ENCODE results near the gene RIMS4. TPM values are rescaled to one million over a fixed set of nuclear protein-coding genes. Genes with fewer than 3 reads are reported as not detected.

RIMS4 gene
- total RNA-seq, 4 donors from 2014 or later = 1.2 to 2.6 (median 1.9) TPM

DNA sequence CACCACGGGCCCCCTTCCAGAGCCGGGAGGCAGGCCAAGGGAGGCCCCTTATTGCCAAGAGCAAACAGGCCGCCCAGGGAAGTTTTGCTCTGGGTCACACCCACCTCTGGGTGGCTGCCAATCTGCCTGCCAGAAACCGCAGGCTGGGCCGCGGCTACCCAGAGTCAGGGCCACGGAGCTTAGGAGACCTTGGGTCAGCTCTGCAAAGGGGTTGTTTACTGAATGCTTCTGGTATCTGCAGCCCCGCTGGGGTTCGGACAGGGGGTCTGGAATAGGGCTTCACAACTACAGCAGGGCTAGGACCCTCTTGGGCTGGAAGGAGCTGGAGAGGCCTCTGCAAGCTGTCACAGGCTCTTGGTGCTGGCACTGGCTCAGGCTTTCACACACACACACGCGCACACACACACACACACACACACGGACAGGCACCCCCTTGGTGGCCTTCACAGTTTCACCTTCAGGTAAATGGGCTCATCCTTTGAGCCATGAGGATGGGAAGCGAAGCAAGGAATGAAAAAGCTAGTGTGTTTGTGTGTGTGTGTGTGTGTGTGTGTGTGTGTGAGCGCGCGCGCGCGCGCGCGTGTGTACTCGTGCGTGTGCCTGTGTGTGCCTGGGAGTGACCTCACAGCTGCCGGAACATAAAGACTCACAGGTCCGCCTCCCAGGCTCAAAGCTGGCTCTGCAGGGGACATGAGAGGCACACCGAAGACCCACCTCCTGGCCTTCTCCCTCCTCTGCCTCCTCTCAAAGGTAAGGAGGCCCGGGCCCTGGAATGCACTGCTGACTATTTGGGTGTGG lies 95.4 kb downstream of the RIMS4 start, which contains the start of gene CCN5:
Gene CCN5 (plus strand): TSS at position 669 of the 798 bp plus-strand sequence. CDS start 22 bp downstream, at position 691.
- peak within 1 kb of the TSS; percentile 42 to 55 (median 49) for H3K4me3 ChIP-seq
- no peaks in the 10 kb centered on the region for H3K36me3 ChIP-seq
- H3K9me3 ChIP-seq = no peaks in the 10 kb centered on the region
- no peaks in the 10 kb centered on the region for H3K27me3 ChIP-seq
- H3K4me1 ChIP-seq = peaks cover 46 to 81% (median 73%) of the 10 kb centered on the region in 4 donors
- intact Hi-C loops (cut with DNase I) = no loop called here
- WGBS = 41% methylated on average over 18 of the region's 28 CpGs
- TF ChIP-seq EP300 (IDR thresholded peaks at IDR 0.05) (no peak), POLR2A (IDR thresholded peaks at IDR 0.05; ENCODE audit: low read depth) (no peak), POLR2AphosphoS5 (IDR thresholded peaks at IDR 0.05) (no peak)
- TF ChIP-seq, protein P1, sequence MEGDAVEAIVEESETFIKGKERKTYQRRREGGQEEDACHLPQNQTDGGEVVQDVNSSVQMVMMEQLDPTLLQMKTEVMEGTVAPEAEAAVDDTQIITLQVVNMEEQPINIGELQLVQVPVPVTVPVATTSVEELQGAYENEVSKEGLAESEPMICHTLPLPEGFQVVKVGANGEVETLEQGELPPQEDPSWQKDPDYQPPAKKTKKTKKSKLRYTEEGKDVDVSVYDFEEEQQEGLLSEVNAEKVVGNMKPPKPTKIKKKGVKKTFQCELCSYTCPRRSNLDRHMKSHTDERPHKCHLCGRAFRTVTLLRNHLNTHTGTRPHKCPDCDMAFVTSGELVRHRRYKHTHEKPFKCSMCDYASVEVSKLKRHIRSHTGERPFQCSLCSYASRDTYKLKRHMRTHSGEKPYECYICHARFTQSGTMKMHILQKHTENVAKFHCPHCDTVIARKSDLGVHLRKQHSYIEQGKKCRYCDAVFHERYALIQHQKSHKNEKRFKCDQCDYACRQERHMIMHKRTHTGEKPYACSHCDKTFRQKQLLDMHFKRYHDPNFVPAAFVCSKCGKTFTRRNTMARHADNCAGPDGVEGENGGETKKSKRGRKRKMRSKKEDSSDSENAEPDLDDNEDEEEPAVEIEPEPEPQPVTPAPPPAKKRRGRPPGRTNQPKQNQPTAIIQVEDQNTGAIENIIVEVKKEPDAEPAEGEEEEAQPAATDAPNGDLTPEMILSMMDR (IDR thresholded peaks at IDR 0.05) = no peak
- H3K27ac ChIP-seq (replicated peaks in 1 of 4) = peak within 1 kb of the TSS; percentile 80 to 88 (median 85)
- DNase-seq (ENCODE audit: extremely low spot score) = no peak

DNA sequence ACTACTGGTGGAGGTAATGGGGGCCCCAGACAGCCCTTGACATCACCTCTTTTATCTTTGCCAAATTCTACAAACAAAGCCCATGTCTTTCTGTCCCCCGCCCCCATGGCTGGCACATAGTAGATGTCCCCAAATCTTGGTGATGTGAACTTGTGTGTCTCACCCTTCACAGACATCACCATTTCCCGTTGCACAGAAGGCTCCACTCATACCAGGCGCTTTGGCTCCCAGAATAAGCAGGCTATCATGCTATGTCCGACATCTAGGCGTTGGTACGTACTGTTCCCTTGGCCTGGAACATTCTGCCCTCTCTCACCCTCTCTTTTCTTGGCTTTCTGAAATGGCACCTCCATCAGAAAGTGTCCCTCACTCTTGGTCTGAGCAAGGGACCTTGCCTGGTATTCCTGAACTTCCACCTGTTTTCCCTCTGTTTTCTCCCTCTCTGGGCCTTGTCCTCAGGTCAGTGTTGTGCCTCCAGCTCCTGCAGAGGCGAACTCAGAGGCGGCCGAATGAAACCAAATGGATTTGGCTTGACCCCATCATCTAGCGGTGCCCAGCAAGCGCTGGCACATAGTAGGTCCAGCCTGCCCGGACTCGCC lies 96.1 kb downstream of the RIMS4 start:
- H3K36me3 ChIP-seq = no peaks in the 10 kb centered on the region
- H3K4me3 ChIP-seq = peak overlapping the region; percentile 42 to 55 (median 49)
- DNase-seq (ENCODE audit: extremely low spot score) = no peak
- 50% methylated on average over 13 of the region's 13 CpGs for WGBS
- TF ChIP-seq, protein P1 (IDR thresholded peaks at IDR 0.05) = no peak
- no peak for TF ChIP-seq POLR2A (IDR thresholded peaks at IDR 0.05; ENCODE audit: low read depth)
- TF ChIP-seq POLR2AphosphoS5 (IDR thresholded peaks at IDR 0.05) = peak; percentile 80 to 89
- TF ChIP-seq EP300 (IDR thresholded peaks at IDR 0.05) = peak; percentile 95
- peaks cover 42 to 77% (median 68%) of the 10 kb centered on the region in 4 donors for H3K4me1 ChIP-seq
- H3K27ac ChIP-seq (replicated peaks in 1 of 4) = peak overlapping the region; percentile 80 to 88 (median 85)
- intact Hi-C loops (cut with DNase I) = no loop called here
- no peaks in the 10 kb centered on the region for H3K27me3 ChIP-seq
- no peaks in the 10 kb centered on the region for H3K9me3 ChIP-seq

DNA sequence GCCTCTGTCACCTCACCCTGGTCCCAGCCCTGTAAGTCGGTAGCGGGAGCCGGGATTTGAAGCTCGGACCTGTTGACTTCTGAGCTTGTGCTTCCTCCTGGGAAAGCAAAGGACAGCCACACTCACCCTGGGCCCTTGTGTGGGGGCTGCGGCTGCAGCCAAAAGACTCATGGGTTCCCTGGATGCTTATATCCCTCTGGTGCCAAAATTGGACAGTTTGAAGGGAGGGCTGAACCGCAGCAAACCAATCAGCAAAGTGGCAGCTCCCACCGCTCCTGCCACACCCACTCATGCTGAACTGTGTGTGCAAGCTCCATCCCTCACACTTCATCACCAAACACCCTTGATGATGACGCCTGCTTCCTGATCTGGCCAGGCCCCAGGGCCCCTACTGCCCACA lies 99.1 kb downstream of the RIMS4 start:
- Histone ChIP-seq H3K9me3 (no peaks in the 10 kb centered on the region), H3K36me3 (no peaks in the 10 kb centered on the region), H3K4me3 (no peak overlapping the region), H3K27me3 (no peaks in the 10 kb centered on the region), H3K4me1 (peaks cover 42 to 70% (median 53%) of the 10 kb centered on the region in 4 donors), H3K27ac (replicated peaks in 1 of 4) (peak overlapping the region in 3 of 4 donors; percentile 16 to 55 (median 26))
- intact Hi-C loops (cut with DNase I) = no loop called here
- DNase-seq (ENCODE audit: extremely low spot score) = no peak
- WGBS = 85% methylated on average over 8 of the region's 8 CpGs
- TF ChIP-seq, protein P1 (IDR thresholded peaks at IDR 0.05) = no peak
- no peak for TF ChIP-seq EP300 (IDR thresholded peaks at IDR 0.05)
- no peak for TF ChIP-seq POLR2AphosphoS5 (IDR thresholded peaks at IDR 0.05)
- no peak for TF ChIP-seq POLR2A (IDR thresholded peaks at IDR 0.05; ENCODE audit: low read depth)

DNA sequence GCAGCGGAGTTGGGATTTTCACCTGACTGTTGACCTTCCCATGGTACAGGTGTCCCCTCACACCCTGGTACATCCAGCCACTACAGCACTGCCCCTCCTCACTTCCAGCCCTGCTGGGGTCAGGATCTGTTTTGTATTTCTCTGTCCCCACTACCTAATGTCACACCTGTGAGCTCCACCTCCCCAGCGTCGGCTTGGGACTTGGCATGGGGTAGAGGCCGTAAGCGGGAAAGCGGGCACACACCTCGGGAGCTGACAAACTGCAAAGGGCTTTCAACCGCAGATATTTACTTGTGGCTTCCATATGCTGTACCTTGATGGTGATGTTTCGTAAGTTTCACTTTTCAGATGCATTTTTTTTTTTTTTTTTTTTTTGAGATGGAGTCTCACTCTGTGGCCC lies 100.5 kb downstream of the RIMS4 start:
- Histone ChIP-seq H3K27ac (replicated peaks in 1 of 4) (no peak overlapping the region), H3K4me1 (peaks cover 27 to 62% (median 45%) of the 10 kb centered on the region in 4 donors), H3K27me3 (no peaks in the 10 kb centered on the region), H3K9me3 (no peaks in the 10 kb centered on the region), H3K36me3 (no peaks in the 10 kb centered on the region), H3K4me3 (no peak overlapping the region)
- TF ChIP-seq POLR2AphosphoS5 (IDR thresholded peaks at IDR 0.05) (no peak), EP300 (IDR thresholded peaks at IDR 0.05) (no peak), POLR2A (IDR thresholded peaks at IDR 0.05; ENCODE audit: low read depth) (no peak)
- TF ChIP-seq, protein P1 (IDR thresholded peaks at IDR 0.05) = no peak
- no peak for DNase-seq (ENCODE audit: extremely low spot score)
- 94% methylated on average over 9 of the region's 9 CpGs for WGBS
- intact Hi-C loops (cut with DNase I) = no loop called here
